Natural killer cell (primary cell): Measurements from ENCODE around the gene ERMAP. TPM values are rescaled to one million over a fixed set of nuclear protein-coding genes. Genes with fewer than 3 reads are reported as not detected.

ENCODE experiments used
- ATAC-seq, 3 donors: fragments of 150-1000 bp in 2 of 3; fragments of 200-7000 bp in 1 of 3; cut with Tn5 transposase; 1 replicate in 1 of 3; 2 replicates in 2 of 3; pipeline ENCODE4 v1.10.0; 2021; ENCODE audit warnings: mild to moderate bottlenecking in 2 of 3, moderate library complexity in 2 of 3
- DNase-seq, 2 donors: peaks; one replicate each; pipeline versions ENCODE4 v3.0.0 to v3.0.0-alpha.2; 2013 to 2021; ENCODE audit warnings: mixed read lengths in 1 of 2
- H3K27ac ChIP-seq: one replicate; pipeline ENCODE4 v1.5.1; 2013; ENCODE audit warnings: mild to moderate bottlenecking, low read length
- H3K27me3 ChIP-seq: one replicate; pipeline ENCODE4 v1.6.1; 2013; ENCODE audit warnings: low read length; ENCODE audit not compliant: control insufficient read depth, insufficient read depth
- H3K36me3 ChIP-seq: one replicate; pipeline ENCODE4 v1.6.1; 2013; ENCODE audit warnings: low read length; ENCODE audit not compliant: control insufficient read depth, insufficient read depth
- H3K4me1 ChIP-seq: one replicate; pipeline ENCODE4 v1.6.1; 2013; ENCODE audit warnings: low read length; ENCODE audit not compliant: control insufficient read depth, insufficient read depth
- H3K4me3 ChIP-seq: one replicate; pipeline ENCODE4 v1.5.1; 2013; ENCODE audit warnings: low read length
- H3K9me3 ChIP-seq: one replicate; pipeline ENCODE4 v1.6.1; 2013; ENCODE audit warnings: low read length; ENCODE audit not compliant: control insufficient read depth, insufficient read depth
- H3K27ac Mint-ChIP-seq, 2 donors: one replicate each; pipeline ENCODE4 v1.8.0; 2022; ENCODE audit warnings: mild to moderate bottlenecking in 2 of 2, mixed read lengths in 2 of 2, moderate library complexity in 1 of 2
- H3K27me3 Mint-ChIP-seq, 2 donors: one replicate each; pipeline ENCODE4 v1.8.0; 2022; ENCODE audit warnings: low read depth in 2 of 2, mixed read lengths in 2 of 2
- H3K36me3 Mint-ChIP-seq: one replicate; pipeline ENCODE4 v1.8.0; 2022; ENCODE audit warnings: mixed read lengths
- H3K4me1 Mint-ChIP-seq, 2 donors: one replicate each; pipeline ENCODE4 v1.8.0; 2022; ENCODE audit warnings: mixed read lengths in 2 of 2
- H3K4me3 Mint-ChIP-seq: one replicate; pipeline ENCODE4 v1.8.0; 2022; ENCODE audit warnings: mild to moderate bottlenecking, moderate library complexity, mixed read lengths
- H3K9me3 Mint-ChIP-seq, 2 donors: one replicate each; pipeline ENCODE4 v1.8.0; 2022; ENCODE audit warnings: mixed read lengths in 2 of 2
- CTCF ChIP-seq: fragments of 200-600 bp; IDR thresholded peaks from one replicate; pipeline ENCODE4 v1.8.0; 2022; ENCODE audit warnings: antibody characterized with exemption
- WGBS: methylation state at CpG from one replicate; pipeline ENCODE4 v1.1.7; 2013; ENCODE audit warnings: missing lambda C conversion rate; ENCODE audit not compliant: insufficient coverage; 5-methylcytosine and 5-hydroxymethylcytosine counted together
- intact Hi-C: fragments of 100-400 bp; cut with micrococcal nuclease; formaldehyde crosslinking; loops from one replicate; pipeline ENCODE4 v1.14.2; 2022
- total RNA-seq, 4 donors: library from RNA; stranded (reverse); fragments of 120-200 nt in 1 of 4; gene quantifications; one replicate each; pipeline versions ENCODE4 v1.2.3 to v1.2.4, GENCODE V29; 2013 to 2022

The ERMAP gene
- total RNA-seq, 3 donors from 2014 or later (not counting 1 experiment from before 2014, with no cell fraction given): 7.0 to 7.5 (median 7.5) TPM

GRCh38 chr1:42851420-42851819, 34.5 kb downstream of the ERMAP start:
- Mint-ChIP-seq H3K27ac (no peak overlapping the region), H3K4me3 (no peak overlapping the region), H3K4me1 (peaks cover 17 to 27% of the 10 kb centered on the region in 2 donors), H3K36me3 (no peaks in the 10 kb centered on the region), H3K27me3 (no peaks in the 10 kb centered on the region), H3K9me3 (no peaks in the 10 kb centered on the region)
- Histone ChIP-seq H3K4me1 (peaks cover 7% of the 10 kb centered on the region), H3K9me3 (no peaks in the 10 kb centered on the region), H3K4me3 (no peak overlapping the region), H3K27ac (no peak overlapping the region), H3K36me3 (peaks cover 16% of the 10 kb centered on the region), H3K27me3 (no peaks in the 10 kb centered on the region)
- no peak for TF ChIP-seq CTCF
- DNase-seq (no peak), ATAC-seq (no peak)
- intact Hi-C loops: no loop called here
- 94% methylated on average over 15 of the region's 15 CpGs for WGBS

- intact Hi-C loops: no loop called here
- Mint-ChIP-seq H3K27ac (peak overlapping the region in 1 of 2 donors; percentile 23), H3K36me3 (no peaks in the 10 kb centered on the region), H3K27me3 (no peaks in the 10 kb centered on the region), H3K4me1 (peaks cover 13 to 21% of the 10 kb centered on the region in 2 donors), H3K9me3 (no peaks in the 10 kb centered on the region), H3K4me3 (no peak overlapping the region)
- peak overlapping the region; percentile 31 for H3K27ac ChIP-seq
- peaks cover 16% of the 10 kb centered on the region for H3K36me3 ChIP-seq
- WGBS: 82% methylated on average over 2 of the region's 2 CpGs
- DNase-seq: no peak
- H3K4me3 ChIP-seq: no peak overlapping the region
- no peaks in the 10 kb centered on the region for H3K9me3 ChIP-seq
- no peaks in the 10 kb centered on the region for H3K27me3 ChIP-seq
- ATAC-seq: no peak
- TF ChIP-seq CTCF: no peak
- H3K4me1 ChIP-seq: peaks cover 3% of the 10 kb centered on the region
These were observed 35.2 kb downstream of the ERMAP start for GRCh38 chr1:42851960-42852607.

- no peak for ATAC-seq
- intact Hi-C loops: no loop called here
- Mint-ChIP-seq H3K4me1 (peaks cover 8 to 16% of the 10 kb centered on the region in 2 donors), H3K27ac (peak overlapping the region in 1 of 2 donors; percentile 23), H3K9me3 (no peaks in the 10 kb centered on the region), H3K36me3 (no peaks in the 10 kb centered on the region), H3K27me3 (no peaks in the 10 kb centered on the region), H3K4me3 (no peak overlapping the region)
- no peak overlapping the region for H3K4me3 ChIP-seq
- peak overlapping the region; percentile 31 for H3K27ac ChIP-seq
- no peaks in the 10 kb centered on the region for H3K27me3 ChIP-seq
- H3K4me1 ChIP-seq: no peaks in the 10 kb centered on the region
- H3K9me3 ChIP-seq: no peaks in the 10 kb centered on the region
- no peak for DNase-seq
- TF ChIP-seq CTCF: no peak
- peaks cover 16% of the 10 kb centered on the region for H3K36me3 ChIP-seq
- WGBS: 0% methylated on average over 1 of the region's 2 CpGs
These were observed 35.7 kb downstream of the ERMAP start for GRCh38 chr1:42852608-42852980.
